HFFc6 (cell line): Measurements from ENCODE around the gene PPP6R3. TPM values are rescaled to one million over a fixed set of nuclear protein-coding genes. Genes with fewer than 3 reads are reported as not detected.

Experiments used
- DNase-seq: peaks from one replicate; pipeline ENCODE4 v3.0.0-alpha.2; 2018
- H3K27ac Mint-ChIP-seq: 2 replicates; pipeline ENCODE4 v1.8.0; 2020; ENCODE audit warnings: mild to moderate bottlenecking, mixed read lengths
- H3K27me3 Mint-ChIP-seq: 2 replicates; pipeline ENCODE4 v1.8.0; 2021; ENCODE audit warnings: mild to moderate bottlenecking, moderate library complexity, mixed read lengths; ENCODE audit not compliant: insufficient read depth
- H3K36me3 Mint-ChIP-seq: 2 replicates; pipeline ENCODE4 v1.8.0; 2021; ENCODE audit warnings: low read depth, mixed read lengths
- H3K4me1 Mint-ChIP-seq: 2 replicates; pipeline ENCODE4 v1.8.0; 2020; ENCODE audit warnings: low read depth, mixed read lengths
- H3K4me3 Mint-ChIP-seq: 2 replicates; pipeline ENCODE4 v1.8.0; 2020; ENCODE audit warnings: mild to moderate bottlenecking, moderate library complexity, mixed read lengths
- H3K9me3 Mint-ChIP-seq: 2 replicates; pipeline ENCODE4 v1.8.0; 2020; ENCODE audit warnings: mild to moderate bottlenecking, mixed read lengths
- total RNA-seq, 6 experiments: library from RNA; stranded (reverse); fragmentation: NEBNext Ultra II Directional; extraction: Animal tissue kit (Norgen Biotek cat#: 25700); gene quantifications; 2 replicates in 1 of 6; 3 replicates in 5 of 6; pipeline ENCODE4 v1.2.3, GENCODE V29; 2021
- TF ChIP-seq, protein P1 (sequence below): fragments of 200-600 bp; sonication (generic); IDR thresholded peaks from 2 replicates; pipeline ENCODE4 v1.5.0; 2021; ENCODE audit warnings: antibody characterized with exemption, mild to moderate bottlenecking

Gene PPP6R3
- total RNA-seq, 6 experiments from 2014 or later = 62.5 to 72.0 (median 67.8) TPM

DNA sequence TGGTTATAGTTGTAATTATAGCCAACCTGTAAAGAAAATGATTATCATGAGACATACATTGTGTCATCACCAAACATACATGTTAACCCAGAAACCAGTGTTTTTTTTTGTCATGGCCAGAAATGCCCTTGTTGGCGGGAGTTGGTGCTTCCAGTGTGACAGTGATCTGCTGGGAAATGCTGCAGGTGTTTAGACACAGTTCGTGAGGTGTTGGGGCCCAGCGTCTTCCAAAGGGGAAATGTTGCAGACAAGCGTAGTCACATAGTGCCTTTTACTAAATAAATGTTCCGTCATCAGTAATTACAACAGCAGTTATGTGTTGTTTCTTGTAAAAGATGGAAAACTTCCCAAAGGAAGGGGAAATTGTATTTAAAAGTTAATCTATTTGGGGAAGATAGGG is 131.2 kb downstream of the PPP6R3 start:
- Mint-ChIP-seq H3K36me3 (peaks cover 41% of the 10 kb centered on the region), H3K4me3 (no peak overlapping the region), H3K27me3 (no peaks in the 10 kb centered on the region; the same call in 1 of the 2 replicates), H3K27ac (no peak overlapping the region), H3K4me1 (no peaks in the 10 kb centered on the region), H3K9me3 (no peaks in the 10 kb centered on the region; the same call in 1 of the 2 replicates)
- DNase-seq = no peak
- TF ChIP-seq, protein P1, sequence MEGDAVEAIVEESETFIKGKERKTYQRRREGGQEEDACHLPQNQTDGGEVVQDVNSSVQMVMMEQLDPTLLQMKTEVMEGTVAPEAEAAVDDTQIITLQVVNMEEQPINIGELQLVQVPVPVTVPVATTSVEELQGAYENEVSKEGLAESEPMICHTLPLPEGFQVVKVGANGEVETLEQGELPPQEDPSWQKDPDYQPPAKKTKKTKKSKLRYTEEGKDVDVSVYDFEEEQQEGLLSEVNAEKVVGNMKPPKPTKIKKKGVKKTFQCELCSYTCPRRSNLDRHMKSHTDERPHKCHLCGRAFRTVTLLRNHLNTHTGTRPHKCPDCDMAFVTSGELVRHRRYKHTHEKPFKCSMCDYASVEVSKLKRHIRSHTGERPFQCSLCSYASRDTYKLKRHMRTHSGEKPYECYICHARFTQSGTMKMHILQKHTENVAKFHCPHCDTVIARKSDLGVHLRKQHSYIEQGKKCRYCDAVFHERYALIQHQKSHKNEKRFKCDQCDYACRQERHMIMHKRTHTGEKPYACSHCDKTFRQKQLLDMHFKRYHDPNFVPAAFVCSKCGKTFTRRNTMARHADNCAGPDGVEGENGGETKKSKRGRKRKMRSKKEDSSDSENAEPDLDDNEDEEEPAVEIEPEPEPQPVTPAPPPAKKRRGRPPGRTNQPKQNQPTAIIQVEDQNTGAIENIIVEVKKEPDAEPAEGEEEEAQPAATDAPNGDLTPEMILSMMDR = no peak

- H3K9me3 Mint-ChIP-seq = no peaks in the 10 kb centered on the region; the same call in 1 of the 2 replicates
- peaks cover 14% of the 10 kb centered on the region for H3K4me1 Mint-ChIP-seq
- peaks cover 50% of the 10 kb centered on the region for H3K36me3 Mint-ChIP-seq
- H3K4me3 Mint-ChIP-seq = no peak overlapping the region
- TF ChIP-seq, protein P1 = no peak
- no peak overlapping the region for H3K27ac Mint-ChIP-seq
- DNase-seq = no peak
- H3K27me3 Mint-ChIP-seq = no peaks in the 10 kb centered on the region; the same call in none of the 2 replicates
Measured at GRCh38 chr11:68593441-68593840, 132.9 kb downstream of the PPP6R3 start.

GRCh38 chr11:68594123-68594522 is 133.6 kb downstream of the PPP6R3 start:
- no peak for DNase-seq
- Mint-ChIP-seq H3K4me1 (peaks cover 21% of the 10 kb centered on the region), H3K27me3 (no peaks in the 10 kb centered on the region; the same call in none of the 2 replicates), H3K9me3 (no peaks in the 10 kb centered on the region; the same call in 1 of the 2 replicates), H3K36me3 (peaks cover 54% of the 10 kb centered on the region), H3K27ac (no peak overlapping the region), H3K4me3 (no peak overlapping the region)
- TF ChIP-seq, protein P1 = no peak

GRCh38 chr11:68596231-68596630 is 135.7 kb downstream of the PPP6R3 start:
- peaks cover 24% of the 10 kb centered on the region for H3K4me1 Mint-ChIP-seq
- no peaks in the 10 kb centered on the region; the same call in 1 of the 2 replicates for H3K9me3 Mint-ChIP-seq
- peaks cover 59% of the 10 kb centered on the region for H3K36me3 Mint-ChIP-seq
- H3K27me3 Mint-ChIP-seq = no peaks in the 10 kb centered on the region; the same call in none of the 2 replicates
- TF ChIP-seq, protein P1 = no peak
- H3K27ac Mint-ChIP-seq = peak overlapping the region; percentile 26; the same call in 1 of the 2 replicates
- H3K4me3 Mint-ChIP-seq = no peak overlapping the region
- DNase-seq = no peak

DNA sequence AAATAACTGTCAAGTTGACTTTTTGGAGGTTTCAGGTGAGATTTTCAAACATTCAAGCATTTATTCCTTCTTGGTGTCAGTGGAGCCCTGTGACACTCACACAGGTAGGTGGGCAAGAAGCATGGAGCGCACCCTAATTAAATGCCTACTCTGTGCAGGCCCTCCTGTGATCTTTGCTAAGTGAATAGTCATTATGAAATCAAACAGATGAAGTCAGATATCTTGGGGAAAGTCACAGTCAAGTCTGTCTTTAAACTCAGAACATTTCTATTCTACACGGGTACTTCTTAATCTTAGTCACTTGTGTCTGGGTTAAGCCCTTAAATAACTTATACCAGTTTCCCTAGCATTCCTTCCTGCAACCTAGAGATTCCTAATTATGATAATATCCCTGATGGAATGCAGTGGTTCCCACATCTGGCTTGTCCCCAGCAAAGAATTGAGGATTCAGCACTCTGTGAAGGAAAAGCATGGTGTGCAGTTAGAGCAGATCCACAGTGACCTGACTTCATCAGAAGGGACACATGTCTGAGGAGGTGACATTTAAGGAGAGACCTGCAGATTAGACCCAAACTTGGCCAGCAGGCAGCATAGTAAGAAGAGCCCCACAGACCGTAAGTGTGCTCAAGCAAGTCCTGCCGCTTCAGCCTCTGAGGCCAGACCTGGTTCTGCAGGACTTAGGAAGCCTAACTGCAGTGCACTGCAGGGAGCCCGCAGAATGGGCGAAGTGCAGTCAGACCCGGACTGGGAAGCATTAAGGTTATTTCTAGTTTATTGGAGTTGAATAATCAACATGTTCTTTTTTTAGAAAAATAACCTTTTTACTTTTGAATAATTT is 138.5 kb downstream of the PPP6R3 start:
- peak; percentile 30 for DNase-seq
- no peaks in the 10 kb centered on the region; the same call in 1 of the 2 replicates for H3K9me3 Mint-ChIP-seq
- TF ChIP-seq, protein P1 = no peak
- peak overlapping the region; percentile 42 for H3K27ac Mint-ChIP-seq
- no peak overlapping the region for H3K4me3 Mint-ChIP-seq
- H3K4me1 Mint-ChIP-seq = peaks cover 24% of the 10 kb centered on the region
- peaks cover 58% of the 10 kb centered on the region for H3K36me3 Mint-ChIP-seq
- H3K27me3 Mint-ChIP-seq = peaks cover 3% of the 10 kb centered on the region
